ENCODE results near the gene CRTC1.

GRCh38 chr19:18807861-18808331 is 124.4 kb downstream of the CRTC1 start:
- no peak for TF ChIP-seq CTCF (IDR thresholded peaks at IDR 0.05)
- TF ChIP-seq POLR2A (IDR thresholded peaks at IDR 0.05), result no peak

All from body of pancreas (tissue), 4 donors.